Measurements from ENCODE around the gene KRT35. TPM values are rescaled to one million over a fixed set of nuclear protein-coding genes. Genes with fewer than 3 reads are reported as not detected.

The KRT35 gene
- total and polyA plus RNA-seq, 2 donors (not counting 3 experiments of a cell fraction or from before 2014, with no cell fraction given) = not detected

DNA sequence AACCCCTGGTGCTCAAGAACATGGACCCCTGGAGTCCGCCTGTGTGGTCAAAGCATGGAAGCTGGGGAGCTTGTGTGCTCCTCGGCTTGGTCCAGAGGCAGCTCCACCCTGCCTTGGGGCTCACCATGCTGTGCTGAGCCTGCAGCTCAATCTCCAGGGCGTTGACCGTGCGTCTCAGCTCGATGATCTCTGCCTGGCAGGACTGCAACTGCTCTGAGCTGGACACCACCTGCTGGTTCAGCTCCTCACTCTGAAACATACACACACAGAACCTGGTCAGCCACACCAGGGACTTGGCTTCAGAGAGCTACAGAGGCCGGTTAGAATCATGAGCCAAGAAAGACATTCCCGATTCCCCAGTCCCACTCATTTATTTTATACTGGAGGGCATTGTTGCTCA lies 2.7 kb downstream of the KRT35 start:
- Histone ChIP-seq H3K4me3 (replicated peaks in 1 of 3; ENCODE audit: insufficient read depth in 1 of 3, low read depth in 1 of 3, low read length in 3 of 3) (no peak overlapping the region), H2AFZ (ENCODE audit: low read depth, low read length) (no peak overlapping the region), H3K4me1 (ENCODE audit: control insufficient read depth, extremely low read depth, insufficient read depth, low read length) (no peaks in the 10 kb centered on the region), H3K9me1 (replicated peaks; ENCODE audit: control insufficient read depth, extremely low read depth, insufficient read depth, low read length) (no peaks in the 10 kb centered on the region), H3K27ac (ENCODE audit: insufficient read depth, low read depth, low read length) (no peak overlapping the region), H3K9me3 (replicated peaks; ENCODE audit: control insufficient read depth, insufficient read depth, low read length) (no peaks in the 10 kb centered on the region), H4K20me1 (replicated peaks; ENCODE audit: control insufficient read depth, extremely low read depth, insufficient read depth, low read length) (no peaks in the 10 kb centered on the region), H3K36me3 (ENCODE audit: control insufficient read depth in 2 of 2, extremely low read depth in 1 of 2, insufficient read depth in 2 of 2, low read length in 2 of 2) (no peaks in the 10 kb centered on the region), H3K9ac (replicated peaks; ENCODE audit: extremely low read depth, insufficient read depth, low read length) (no peak overlapping the region), H3K27me3 (ENCODE audit: control insufficient read depth in 2 of 2, insufficient read depth in 2 of 2, low read length in 2 of 2) (peaks cover 3 to 5% of the 10 kb centered on the region in 2 experiments), H3K4me2 (ENCODE audit: insufficient read depth, low read length) (no peak overlapping the region), H3K79me2 (ENCODE audit: control insufficient read depth, insufficient read depth, low read length) (no peaks in the 10 kb centered on the region)
- no peak for DNase-seq (ENCODE audit: low read depth, low spot score)
- no TSS peak for BruUV-seq (replicated peaks)
- FAIRE-seq = no peak
- dilution Hi-C loops (cut with MboI; ENCODE audit: extremely low pct_ligation_motif_present, low sequenced_read_pairs) = no loop called here
- intact Hi-C loops (cut with micrococcal nuclease) = loop anchor here (10.0 kb wide), 1 partner anchor 53 kb away; the partner anchor contains the start of gene KRT37
- ChIA-PET CTCF (interaction anchor here (0.8 to 1.2 kb wide), 3 partner anchors 9 to 184 kb away, joined by 3 to 6 read pairs (median 4); no protein-coding TSS in a partner anchor), POLR2A (no interaction called here)
- no peak for TF ChIP-seq GATA2 (IDR thresholded peaks at IDR 0.05; ENCODE audit: insufficient read depth, insufficient read length, low read depth, low read length)
- TF ChIP-seq, protein P1, sequence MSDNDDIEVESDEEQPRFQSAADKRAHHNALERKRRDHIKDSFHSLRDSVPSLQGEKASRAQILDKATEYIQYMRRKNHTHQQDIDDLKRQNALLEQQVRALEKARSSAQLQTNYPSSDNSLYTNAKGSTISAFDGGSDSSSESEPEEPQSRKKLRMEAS (IDR thresholded peaks at IDR 0.05; ENCODE audit: insufficient read depth, insufficient read length) = no peak
- TF ChIP-seq POLR2A (IDR thresholded peaks at IDR 0.05; ENCODE audit: low read depth, low read length) = no peak
- no peak for TF ChIP-seq FOS (IDR thresholded peaks at IDR 0.05; ENCODE audit: borderline replicate concordance, insufficient read depth, low read length)
- TF ChIP-seq, protein P2, sequence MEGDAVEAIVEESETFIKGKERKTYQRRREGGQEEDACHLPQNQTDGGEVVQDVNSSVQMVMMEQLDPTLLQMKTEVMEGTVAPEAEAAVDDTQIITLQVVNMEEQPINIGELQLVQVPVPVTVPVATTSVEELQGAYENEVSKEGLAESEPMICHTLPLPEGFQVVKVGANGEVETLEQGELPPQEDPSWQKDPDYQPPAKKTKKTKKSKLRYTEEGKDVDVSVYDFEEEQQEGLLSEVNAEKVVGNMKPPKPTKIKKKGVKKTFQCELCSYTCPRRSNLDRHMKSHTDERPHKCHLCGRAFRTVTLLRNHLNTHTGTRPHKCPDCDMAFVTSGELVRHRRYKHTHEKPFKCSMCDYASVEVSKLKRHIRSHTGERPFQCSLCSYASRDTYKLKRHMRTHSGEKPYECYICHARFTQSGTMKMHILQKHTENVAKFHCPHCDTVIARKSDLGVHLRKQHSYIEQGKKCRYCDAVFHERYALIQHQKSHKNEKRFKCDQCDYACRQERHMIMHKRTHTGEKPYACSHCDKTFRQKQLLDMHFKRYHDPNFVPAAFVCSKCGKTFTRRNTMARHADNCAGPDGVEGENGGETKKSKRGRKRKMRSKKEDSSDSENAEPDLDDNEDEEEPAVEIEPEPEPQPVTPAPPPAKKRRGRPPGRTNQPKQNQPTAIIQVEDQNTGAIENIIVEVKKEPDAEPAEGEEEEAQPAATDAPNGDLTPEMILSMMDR (IDR thresholded peaks at IDR 0.05; ENCODE audit: extremely low read depth in 1 of 2, insufficient read depth in 1 of 2, low read depth in 1 of 2, low read length in 2 of 2) = no peak
- no peak for TF ChIP-seq MYC (IDR thresholded peaks at IDR 0.05; ENCODE audit: low read depth, low read length)
- no peak for TF ChIP-seq EZH2 (IDR thresholded peaks at IDR 0.05; ENCODE audit: borderline replicate concordance, low read depth, low read length, severe bottlenecking)
- no peak for TF ChIP-seq JUN (IDR thresholded peaks at IDR 0.05; ENCODE audit: borderline replicate concordance, insufficient read depth, insufficient read length, low read depth)
